HEK293 (cell line): Measurements from ENCODE around the gene PDE4D.
A peak's percentile ranks its signal among the peaks of the same experiment; 100 is the strongest.

ENCODE experiments used
- ATF2 ChIP-seq: fragments of 450-650 bp; formaldehyde crosslinking; IDR thresholded peaks from 2 replicates; pipeline ENCODE4 v1.5.1; 2016; ENCODE audit warnings: missing biosample characterization, missing genetic modification characterization, low read depth
- CTCF ChIP-seq: fragments of 450-650 bp; formaldehyde crosslinking; IDR thresholded peaks from 2 replicates; pipeline ENCODE4 v1.5.1; 2016; ENCODE audit warnings: missing biosample characterization, missing genetic modification characterization
- HOXC10 ChIP-seq: sonication (generic); formaldehyde crosslinking; IDR thresholded peaks from 2 replicates; pipeline ENCODE4 v1.8.1; 2023; ENCODE audit warnings: mild to moderate bottlenecking, missing genetic modification reagents
- KLF1 ChIP-seq: fragments of 450-650 bp; formaldehyde crosslinking; IDR thresholded peaks from 2 replicates; pipeline ENCODE4 v1.5.1; 2016; ENCODE audit warnings: missing biosample characterization, missing genetic modification characterization
- PRDM4 ChIP-seq: fragments of 450-650 bp; formaldehyde crosslinking; IDR thresholded peaks from 2 replicates; pipeline ENCODE4 v1.5.1; 2017; ENCODE audit warnings: missing biosample characterization, missing genetic modification characterization
- RBAK ChIP-seq: fragments of 450-650 bp; formaldehyde crosslinking; IDR thresholded peaks from 2 replicates; pipeline ENCODE4 v1.5.1; 2016; ENCODE audit warnings: missing biosample characterization, missing genetic modification characterization
- YY1 ChIP-seq: fragments of 450-650 bp; formaldehyde crosslinking; IDR thresholded peaks from 2 replicates; pipeline ENCODE4 v1.5.1; 2018; ENCODE audit warnings: missing biosample characterization, missing genetic modification characterization
- ZBTB7A ChIP-seq: fragments of 450-650 bp; formaldehyde crosslinking; IDR thresholded peaks from 2 replicates; pipeline ENCODE4 v1.5.1; 2016; ENCODE audit warnings: low read depth, missing biosample characterization, missing genetic modification characterization
- ZNF114 ChIP-seq: fragments of 450-650 bp; formaldehyde crosslinking; IDR thresholded peaks from 2 replicates; pipeline ENCODE4 v1.5.0; 2017; ENCODE audit warnings: missing biosample characterization, missing genetic modification characterization
- ZNF23 ChIP-seq: fragments of 450-650 bp; formaldehyde crosslinking; IDR thresholded peaks from 2 replicates; pipeline ENCODE4 v1.5.1; 2016; ENCODE audit warnings: missing biosample characterization, missing genetic modification characterization, borderline replicate concordance
- ZNF394 ChIP-seq: fragments of 450-650 bp; formaldehyde crosslinking; IDR thresholded peaks from 2 replicates; pipeline ENCODE4 v1.5.1; 2016; ENCODE audit warnings: missing biosample characterization, missing genetic modification characterization, mild to moderate bottlenecking, moderate library complexity, borderline replicate concordance
- ZNF670 ChIP-seq: fragments of 450-650 bp; formaldehyde crosslinking; IDR thresholded peaks from 2 replicates; pipeline ENCODE4 v1.5.1; 2016; ENCODE audit warnings: missing biosample characterization, missing genetic modification characterization, low read depth

- TF ChIP-seq HOXC10 (no peak), KLF1 (tag by site-specific recombination) (no peak), YY1 (tag by site-specific recombination) (no peak), ZNF670 (tag by site-specific recombination) (no peak), ZNF394 (no peak), PRDM4 (no peak), ZNF114 (tag by site-specific recombination) (no peak), RBAK (tag by site-specific recombination) (no peak), CTCF (tag by site-specific recombination) (peak; percentile 68), ZBTB7A (tag by site-specific recombination) (no peak), ATF2 (tag by site-specific recombination) (no peak), ZNF23 (no peak)
These were observed 93.7 kb downstream of the PDE4D start for GRCh38 chr5:59799668-59800346.
